Measurements from ENCODE around the gene C1orf198. TPM values are rescaled to one million over a fixed set of nuclear protein-coding genes. Genes with fewer than 3 reads are reported as not detected.

The C1orf198 gene
- total RNA-seq, 3 donors from 2014 or later = 63.6 to 138 (median 124) TPM

- Histone ChIP-seq H3K4me3 (no peak overlapping the region), H3K9me3 (no peaks in the 10 kb centered on the region), H3K36me3 (no peaks in the 10 kb centered on the region), H3K4me1 (no peaks in the 10 kb centered on the region), H3K27ac (no peak overlapping the region), H3K27me3 (no peaks in the 10 kb centered on the region)
- intact Hi-C loops (cut with DNase I; ENCODE audit: low total_unique reads) = no loop called here
- no peak for TF ChIP-seq POLR2A (IDR thresholded peaks at IDR 0.05)
- TF ChIP-seq POLR2AphosphoS5 (IDR thresholded peaks at IDR 0.05) = no peak
- TF ChIP-seq, protein P1, sequence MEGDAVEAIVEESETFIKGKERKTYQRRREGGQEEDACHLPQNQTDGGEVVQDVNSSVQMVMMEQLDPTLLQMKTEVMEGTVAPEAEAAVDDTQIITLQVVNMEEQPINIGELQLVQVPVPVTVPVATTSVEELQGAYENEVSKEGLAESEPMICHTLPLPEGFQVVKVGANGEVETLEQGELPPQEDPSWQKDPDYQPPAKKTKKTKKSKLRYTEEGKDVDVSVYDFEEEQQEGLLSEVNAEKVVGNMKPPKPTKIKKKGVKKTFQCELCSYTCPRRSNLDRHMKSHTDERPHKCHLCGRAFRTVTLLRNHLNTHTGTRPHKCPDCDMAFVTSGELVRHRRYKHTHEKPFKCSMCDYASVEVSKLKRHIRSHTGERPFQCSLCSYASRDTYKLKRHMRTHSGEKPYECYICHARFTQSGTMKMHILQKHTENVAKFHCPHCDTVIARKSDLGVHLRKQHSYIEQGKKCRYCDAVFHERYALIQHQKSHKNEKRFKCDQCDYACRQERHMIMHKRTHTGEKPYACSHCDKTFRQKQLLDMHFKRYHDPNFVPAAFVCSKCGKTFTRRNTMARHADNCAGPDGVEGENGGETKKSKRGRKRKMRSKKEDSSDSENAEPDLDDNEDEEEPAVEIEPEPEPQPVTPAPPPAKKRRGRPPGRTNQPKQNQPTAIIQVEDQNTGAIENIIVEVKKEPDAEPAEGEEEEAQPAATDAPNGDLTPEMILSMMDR (IDR thresholded peaks at IDR 0.05) = no peak
- no peak for DNase-seq (ENCODE audit: low spot score in 2 of 2)
Observed at GRCh38 chr1:230794431-230794830, 73.9 kb downstream of the C1orf198 start.

- no peaks in the 10 kb centered on the region for H3K9me3 ChIP-seq
- H3K27ac ChIP-seq = no peak overlapping the region
- DNase-seq (ENCODE audit: low spot score in 2 of 2) = no peak
- intact Hi-C loops (cut with DNase I; ENCODE audit: low total_unique reads) = no loop called here
- no peaks in the 10 kb centered on the region for H3K27me3 ChIP-seq
- H3K4me3 ChIP-seq = no peak overlapping the region
- no peaks in the 10 kb centered on the region for H3K4me1 ChIP-seq
- no peaks in the 10 kb centered on the region for H3K36me3 ChIP-seq
- TF ChIP-seq, protein P1 (IDR thresholded peaks at IDR 0.05) = no peak
- no peak for TF ChIP-seq POLR2A (IDR thresholded peaks at IDR 0.05)
- no peak for TF ChIP-seq POLR2AphosphoS5 (IDR thresholded peaks at IDR 0.05)
Observed at GRCh38 chr1:230793463-230793745, 74.9 kb downstream of the C1orf198 start.

DNA sequence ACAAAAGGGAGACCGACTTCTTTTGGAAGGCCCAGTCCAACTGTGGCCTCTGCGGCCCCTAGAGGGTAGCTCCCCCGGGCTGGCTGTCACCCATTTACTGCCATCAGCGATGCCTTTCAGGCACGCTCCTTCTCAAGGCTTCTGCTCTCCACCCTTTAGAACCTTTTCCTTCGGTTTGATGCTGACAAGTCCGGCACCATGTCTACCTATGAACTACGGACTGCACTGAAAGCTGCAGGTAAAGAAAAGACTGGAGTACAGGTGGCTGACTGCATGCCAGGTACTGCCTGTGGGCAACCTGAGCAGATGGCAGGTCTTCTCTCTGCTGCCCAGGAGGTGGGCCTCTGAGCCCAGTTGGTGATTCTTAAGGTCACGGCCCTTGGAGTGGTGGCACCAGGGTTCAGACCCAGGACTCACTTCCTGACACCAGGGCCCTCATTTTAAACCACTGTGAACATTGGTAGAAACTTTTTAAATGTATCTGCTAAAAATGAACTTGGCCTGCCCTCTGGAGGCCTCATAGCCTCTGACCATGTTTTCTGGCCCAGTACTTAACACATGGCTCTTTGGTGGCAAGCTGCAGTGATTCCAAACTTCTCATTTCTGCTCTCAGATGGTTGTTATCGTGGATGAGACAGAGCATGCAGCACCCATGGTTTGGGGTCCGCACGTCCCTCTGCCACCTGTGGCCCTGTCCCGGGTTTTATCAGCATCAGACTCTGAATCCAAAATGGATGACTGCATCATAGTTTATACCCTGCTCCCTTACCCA lies 75.4 kb downstream of the C1orf198 start:
- no peaks in the 10 kb centered on the region for H3K9me3 ChIP-seq
- intact Hi-C loops (cut with DNase I; ENCODE audit: low total_unique reads) = no loop called here
- H3K4me3 ChIP-seq = no peak overlapping the region
- TF ChIP-seq, protein P1 (IDR thresholded peaks at IDR 0.05) = no peak
- TF ChIP-seq POLR2A (IDR thresholded peaks at IDR 0.05) = no peak
- no peak for TF ChIP-seq POLR2AphosphoS5 (IDR thresholded peaks at IDR 0.05)
- H3K36me3 ChIP-seq = no peaks in the 10 kb centered on the region
- no peak overlapping the region for H3K27ac ChIP-seq
- no peak for DNase-seq (ENCODE audit: low spot score in 2 of 2)
- H3K27me3 ChIP-seq = no peaks in the 10 kb centered on the region
- no peaks in the 10 kb centered on the region for H3K4me1 ChIP-seq

DNA sequence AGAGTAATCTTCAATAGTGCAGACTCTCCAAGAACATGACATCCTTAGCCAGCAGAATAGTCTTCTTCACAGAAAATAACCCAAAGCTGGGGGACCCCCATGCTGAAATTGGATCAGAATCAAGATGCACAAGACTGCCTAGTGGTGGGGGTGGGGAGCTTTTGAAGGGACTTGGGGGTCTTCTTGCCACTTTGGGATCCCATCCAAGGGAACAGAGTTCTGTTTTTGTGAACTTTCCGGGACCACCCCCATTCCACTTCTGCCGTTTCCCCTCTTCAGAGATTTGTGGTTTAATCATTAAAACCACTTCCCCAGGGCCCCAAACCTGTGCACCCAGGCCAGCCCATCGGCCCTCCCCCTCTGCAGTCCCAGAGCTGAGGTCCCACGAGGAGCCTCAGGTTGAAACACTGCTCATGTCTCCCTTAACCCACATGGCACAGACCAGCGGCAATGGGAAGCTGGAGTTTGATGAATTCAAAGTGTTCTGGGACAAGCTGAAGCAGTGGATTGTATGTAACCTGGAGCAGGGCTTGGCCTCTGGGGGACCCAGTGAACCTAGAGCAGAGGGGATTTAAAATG lies 76.2 kb downstream of the C1orf198 start:
- TF ChIP-seq, protein P1 (IDR thresholded peaks at IDR 0.05) = no peak
- no peak for TF ChIP-seq POLR2A (IDR thresholded peaks at IDR 0.05)
- no peak for TF ChIP-seq POLR2AphosphoS5 (IDR thresholded peaks at IDR 0.05)
- Histone ChIP-seq H3K36me3 (no peaks in the 10 kb centered on the region), H3K4me1 (no peaks in the 10 kb centered on the region), H3K27ac (no peak overlapping the region), H3K27me3 (no peaks in the 10 kb centered on the region), H3K4me3 (no peak overlapping the region), H3K9me3 (no peaks in the 10 kb centered on the region)
- intact Hi-C loops (cut with DNase I; ENCODE audit: low total_unique reads) = no loop called here
- no peak for DNase-seq (ENCODE audit: low spot score in 2 of 2)

DNA sequence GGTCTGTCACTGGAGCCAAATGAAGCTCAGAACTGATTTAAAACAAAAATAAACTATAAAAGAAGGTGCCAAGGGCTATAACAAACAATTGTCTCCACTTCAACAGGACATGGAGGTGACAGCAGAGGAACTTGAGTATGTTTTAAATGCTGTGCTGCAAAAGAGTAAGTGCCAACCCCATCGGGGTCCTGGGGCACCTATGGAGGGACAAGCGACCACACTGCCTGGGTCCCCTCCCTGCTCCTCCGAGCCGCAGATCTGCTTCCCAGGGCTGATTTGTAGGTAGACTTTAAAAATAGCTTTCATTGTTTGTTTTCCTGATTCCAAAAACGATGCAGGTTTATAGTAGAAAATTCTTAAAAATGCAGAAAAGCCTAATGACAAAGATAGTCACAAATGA lies 78.3 kb downstream of the C1orf198 start:
- H3K27ac ChIP-seq = no peak overlapping the region
- no peaks in the 10 kb centered on the region for H3K36me3 ChIP-seq
- TF ChIP-seq POLR2A (IDR thresholded peaks at IDR 0.05) (no peak), POLR2AphosphoS5 (IDR thresholded peaks at IDR 0.05) (no peak)
- TF ChIP-seq, protein P1 (IDR thresholded peaks at IDR 0.05) = no peak
- intact Hi-C loops (cut with DNase I; ENCODE audit: low total_unique reads) = no loop called here
- no peak overlapping the region for H3K4me3 ChIP-seq
- no peaks in the 10 kb centered on the region for H3K9me3 ChIP-seq
- no peak for DNase-seq (ENCODE audit: low spot score in 2 of 2)
- H3K27me3 ChIP-seq = no peaks in the 10 kb centered on the region
- no peaks in the 10 kb centered on the region for H3K4me1 ChIP-seq

Measured in breast epithelium (tissue), 4 donors.